K562 (cell line): Measurements from ENCODE around the gene DNAH3. TPM values are rescaled to one million over a fixed set of nuclear protein-coding genes. Genes with fewer than 3 reads are reported as not detected.

ENCODE experiments used
- E2F8 ChIP-seq: fragments of 450-650 bp; IDR thresholded peaks from 2 replicates; pipeline ENCODE4 v1.7.1; 2018; ENCODE audit warnings: mild to moderate bottlenecking, low read depth; ENCODE audit not compliant: partially characterized antibody
- EZH2 ChIP-seq: IDR thresholded peaks from 2 replicates; pipeline ENCODE4 v1.6.1; 2012; ENCODE audit warnings: low read depth, mild to moderate bottlenecking, inconsistent platforms, low read length, borderline replicate concordance
- HEY1 ChIP-seq: fragments of 250-450 bp; sonication (Bioruptor Pico); IDR thresholded peaks from 2 replicates; pipeline ENCODE4 v1.5.0; 2020; ENCODE audit warnings: mild to moderate bottlenecking, moderate library complexity, borderline replicate concordance
- HIVEP1 ChIP-seq: fragments of 250-450 bp; sonication (Bioruptor Pico); IDR thresholded peaks from 2 replicates; pipeline ENCODE4 v1.4.0; 2020; ENCODE audit warnings: mild to moderate bottlenecking
- KDM5B ChIP-seq: fragments of 200-600 bp; sonication (generic); IDR thresholded peaks from 2 replicates; pipeline ENCODE4 v1.6.1; 2012; ENCODE audit warnings: low read depth, mild to moderate bottlenecking, moderate library complexity, low read length, control low read depth, inconsistent platforms; ENCODE audit not compliant: insufficient replicate concordance
- NCOA4 ChIP-seq: fragments of 450-650 bp; IDR thresholded peaks from 2 replicates; pipeline ENCODE4 v1.6.1; 2018; ENCODE audit warnings: mild to moderate bottlenecking; ENCODE audit not compliant: partially characterized antibody
- RBM25 ChIP-seq: fragments of 200-400 bp; formaldehyde crosslinking; IDR thresholded peaks from 2 replicates; pipeline ENCODE4 v1.6.1; 2018; ENCODE audit warnings: low read length, low read depth, moderate library complexity; ENCODE audit not compliant: severe bottlenecking
- SOX6 ChIP-seq: fragments of 450-650 bp; IDR thresholded peaks from 2 replicates; pipeline ENCODE4 v1.6.1; 2014; ENCODE audit warnings: mild to moderate bottlenecking
- ZBTB49 ChIP-seq: sonication (generic); formaldehyde crosslinking; IDR thresholded peaks from 2 replicates; pipeline ENCODE4 v1.8.0; 2022; ENCODE audit warnings: missing genetic modification reagents, mild to moderate bottlenecking, borderline replicate concordance
- ZC3H11A ChIP-seq: IDR thresholded peaks from 2 replicates; pipeline ENCODE4 v1.6.1; 2012; ENCODE audit warnings: low read depth, low read length, improper control_type of control experiment
- ZFP30 ChIP-seq: fragments of 250-450 bp; sonication (Bioruptor Pico); IDR thresholded peaks from 2 replicates; pipeline ENCODE4 v1.8.0; 2022; ENCODE audit warnings: moderate library complexity, mild to moderate bottlenecking, inconsistent platforms, borderline replicate concordance
- ZNF140 ChIP-seq: fragments of 250-450 bp; sonication (Bioruptor Pico); IDR thresholded peaks from 2 replicates; pipeline ENCODE4 v1.8.0; 2021; ENCODE audit warnings: moderate library complexity, mild to moderate bottlenecking, inconsistent platforms
- ZNF23 ChIP-seq: fragments of 250-450 bp; sonication (Bioruptor Pico); IDR thresholded peaks from 2 replicates; pipeline ENCODE4 v1.4.0; 2020; ENCODE audit warnings: mild to moderate bottlenecking
- ZNF436 ChIP-seq: fragments of 250-450, 450-650 bp; sonication (Bioruptor Pico); formaldehyde crosslinking; IDR thresholded peaks from 2 replicates; pipeline ENCODE4 v1.7.0; 2020; ENCODE audit warnings: mild to moderate bottlenecking
- ZNF655 ChIP-seq: fragments of 250-450 bp; sonication (Bioruptor Pico); IDR thresholded peaks from 2 replicates; pipeline ENCODE4 v1.5.0; 2021
- ZNF668 ChIP-seq: fragments of 250-450 bp; sonication (Bioruptor Pico); IDR thresholded peaks from 2 replicates; pipeline ENCODE4 v1.8.0; 2022; ENCODE audit warnings: mild to moderate bottlenecking, inconsistent platforms
- ZNF740 ChIP-seq, 3 experiments: fragments of 200-800 bp in 1 of 3; sonication (Bioruptor generic) in 1 of 3; sonication (generic) in 1 of 3; formaldehyde crosslinking in 1 of 3; IDR thresholded peaks; 2 replicates each; pipeline versions ENCODE4 v1.6.1 to v1.8.0; 2016 to 2022; ENCODE audit warnings: mild to moderate bottlenecking in 2 of 3, missing compliant biosample characterization in 2 of 3, missing genetic modification characterization in 2 of 3, missing genetic modification reagents in 1 of 3
- ZSCAN29 ChIP-seq: fragments of 450-650 bp; IDR thresholded peaks from 2 replicates; pipeline ENCODE4 v1.6.1; 2017
- ZZZ3 ChIP-seq: fragments of 450-650 bp; IDR thresholded peaks from 2 replicates; pipeline ENCODE4 v1.6.1; 2016; ENCODE audit warnings: antibody characterized with exemption, mild to moderate bottlenecking, moderate library complexity
- polyA plus RNA-seq, 8 experiments: library from polyadenylated mRNA; depleted of rRNA in 4 of 8; stranded (reverse) in 5 of 8; unstranded in 3 of 8; fragments of >200 nt; fragmentation: Nextera tagmentation in 2 of 8; fragmentation: Illumina TruSeq in 1 of 8; extraction: Ambion mirVana in 2 of 8; extraction: Trizol in 1 of 8; gene quantifications; 2 replicates each; pipeline versions ENCODE4 v1.2.1 to v1.2.3, GENCODE V29; 2011 to 2014; ENCODE audit warnings: inconsistent platforms in 1 of 8, missing spikeins in 1 of 8
- total RNA-seq, 7 experiments: library from RNA; depleted of rRNA in 6 of 7; stranded (reverse); fragments of >200 nt in 6 of 7; fragmentation: Illumina TruSeq in 2 of 7; extraction: Trizol in 2 of 7; gene quantifications; 2 replicates each; pipeline versions ENCODE4 v1.2.1 to v1.2.3, GENCODE V29; 2011 to 2021; ENCODE audit warnings: low replicate concordance in 1 of 7

DNAH3 gene
- total and polyA plus RNA-seq, 9 of the 15 experiments (the other 6 are each of a cell fraction or from before 2014, with no cell fraction given) = 0.32 to 0.84 (median 0.44) TPM

- TF ChIP-seq ZNF655 (CRISPR knock-in tag) = no peak
- no peak for TF ChIP-seq ZNF740 (CRISPR knock-in tag; IDR thresholded peaks at IDR 0.05)
- TF ChIP-seq ZNF740 (tag; IDR thresholded peaks at IDR 0.05) = no peak
- 0 out of 2 replicates have a peak, but pooled peaks have one; percentile 50 for TF ChIP-seq ZC3H11A
- TF ChIP-seq HIVEP1 (CRISPR knock-in tag) = no peak
- no peak for TF ChIP-seq KDM5B
- TF ChIP-seq HEY1 (CRISPR knock-in tag) = no peak
- no peak for TF ChIP-seq NCOA4
- peak; percentile 83 for TF ChIP-seq SOX6
- TF ChIP-seq ZNF140 (CRISPR knock-in tag) = no peak
- no peak for TF ChIP-seq RBM25
- TF ChIP-seq ZBTB49 = no peak
- TF ChIP-seq E2F8 = peak; percentile 42
- TF ChIP-seq EZH2 = no peak
- no peak for TF ChIP-seq ZNF23
- TF ChIP-seq ZZZ3 = no peak
- TF ChIP-seq ZSCAN29 = no peak
- no peak; the same call in 1 of the 2 replicates for TF ChIP-seq ZNF668
- no peak for TF ChIP-seq ZNF436 (CRISPR knock-in tag)
- TF ChIP-seq ZFP30 = no peak
Observed at GRCh38 chr16:20918486-20919239, 232.0 kb downstream of the DNAH3 start (continued).
